GM13976 (cell line): ENCODE data around the gene CUL4A.
"Not testable (repeated sequence)": the region's sequence is repeated elsewhere in the genome, so short reads cannot be mapped to it uniquely, and the experiment has no call there.

Experiments used
- DNase-seq: peaks from one replicate; pipeline ENCODE4 v3.0.0; 2012; ENCODE audit warnings: low spot score
- CTCF ChIP-seq: IDR thresholded peaks from 2 replicates; pipeline ENCODE4 v1.5.1; 2012; ENCODE audit warnings: borderline replicate concordance, mild to moderate bottlenecking; ENCODE audit not compliant: insufficient read depth; ENCODE audit errors: extremely low read depth, missing control alignments, control extremely low read depth
- in situ Hi-C: fragments of 300-500 bp; cut with MboI; formaldehyde crosslinking; loops from one replicate; pipeline ENCODE4 v1.12.0; 2022; ENCODE audit warnings: low sequenced_read_pairs, mixed read lengths, inconsistent platforms; ENCODE audit not compliant: unreplicated experiment

Gene CUL4A

GRCh38 chr13:113252516-113253095, 43.2 kb downstream of the CUL4A start:
- no peak for TF ChIP-seq CTCF
- in situ Hi-C loops, result no loop called here

GRCh38 chr13:113257908-113258307, 48.5 kb downstream of the CUL4A start:
- DNase-seq, in situ Hi-C loops: not testable (repeated sequence)

More at GRCh38 chr13:113252516-113253095, 43.2 kb downstream of the CUL4A start:
- no peak for DNase-seq

GRCh38 chr13:113258321-113259054, 49.1 kb downstream of the CUL4A start:
- in situ Hi-C loops, result no loop called here
- no peak for TF ChIP-seq CTCF
- DNase-seq, result no peak

- in situ Hi-C loops, result no loop called here
- DNase-seq, result no peak
- no peak for TF ChIP-seq CTCF
Measured at GRCh38 chr13:113260996-113261395, 51.6 kb downstream of the CUL4A start.

GRCh38 chr13:113263016-113263415, 53.6 kb downstream of the CUL4A start:
- DNase-seq, in situ Hi-C loops: not testable (repeated sequence)

- TF ChIP-seq CTCF, result no peak
- no peak for DNase-seq
- in situ Hi-C loops, result no loop called here
Measured at GRCh38 chr13:113267642-113268405, 58.4 kb downstream of the CUL4A start.

- DNase-seq, result no peak
- in situ Hi-C loops, result no loop called here
- TF ChIP-seq CTCF, result no peak
Measured at GRCh38 chr13:113272031-113272430, 62.6 kb downstream of the CUL4A start.
